Tibial artery (tissue), 4 donors: ENCODE data around the gene AP3S2.

ENCODE experiments used
- DNase-seq, 2 donors: peaks; one replicate each; pipeline ENCODE4 v3.0.0-alpha.2; 2019
- H3K27ac ChIP-seq, 2 donors: fragments of 200-600 bp; sonication (generic) in 1 of 2; 1 replicate in 1 of 2; 2 replicates in 1 of 2; pipeline ENCODE4 v1.5.1; 2018 to 2019; ENCODE audit warnings: mild to moderate bottlenecking in 1 of 2
- H3K27me3 ChIP-seq, 2 donors: fragments of 200-600 bp; sonication (generic) in 1 of 2; one replicate each; pipeline versions ENCODE4 v1.5.1 to v1.6.0; 2016 to 2019
- H3K36me3 ChIP-seq, 3 donors: fragments of 200-600 bp; sonication (generic) in 2 of 3; one replicate each; pipeline ENCODE4 v1.5.1; 2016 to 2019; ENCODE audit warnings: mild to moderate bottlenecking in 2 of 3
- H3K4me1 ChIP-seq, 4 donors: fragments of 200-600 bp; sonication (generic) in 2 of 4; 1 replicate in 3 of 4; 2 replicates in 1 of 4; pipeline ENCODE4 v1.5.1; 2016 to 2019
- H3K4me3 ChIP-seq, 2 donors: fragments of 200-600 bp; sonication (generic) in 1 of 2; 1 replicate in 1 of 2; 2 replicates in 1 of 2; pipeline ENCODE4 v1.5.1; 2018 to 2019; ENCODE audit warnings: mild to moderate bottlenecking in 2 of 2
- H3K9me3 ChIP-seq, 3 donors: fragments of 200-600 bp; sonication (generic) in 1 of 3; one replicate each; pipeline ENCODE4 v1.5.1; 2016 to 2019
- CTCF ChIP-seq, 2 experiments: fragments of 200-600 bp in 1 of 2; fragments of 450-650 bp in 1 of 2; IDR thresholded peaks; one replicate each; pipeline ENCODE4 v1.5.1; 2017 to 2019; ENCODE audit warnings: antibody characterized with exemption in 2 of 2, mild to moderate bottlenecking in 1 of 2, moderate library complexity in 1 of 2
- intact Hi-C: fragments of 100-400 bp; cut with DNase I; formaldehyde crosslinking; loops from one replicate; pipeline ENCODE4 v1.15.0; 2023; ENCODE audit warnings: low total_unique reads

Gene AP3S2

DNA sequence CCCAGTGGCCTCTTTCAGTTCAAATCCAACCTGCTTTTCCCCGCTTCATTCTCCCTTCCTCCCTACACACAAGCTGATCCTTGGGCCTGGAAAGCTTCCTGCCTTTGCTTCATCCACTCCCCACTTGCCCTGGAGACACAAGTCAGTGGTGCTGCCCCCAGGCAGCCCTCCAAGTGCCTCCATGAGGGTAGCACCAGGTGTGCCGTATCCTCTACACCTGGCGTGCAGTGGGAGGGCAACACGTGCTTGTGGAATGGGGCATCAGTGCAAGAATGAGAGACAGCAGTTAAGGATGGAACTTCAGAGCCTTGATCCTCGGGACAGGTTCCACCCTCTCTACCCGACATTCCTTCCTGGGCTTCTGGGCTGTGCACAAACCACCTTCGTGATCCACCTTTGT is 83.0 kb downstream of the AP3S2 start:
- peaks cover 0 to 29% of the 10 kb centered on the region in 2 donors for H3K27me3 ChIP-seq
- H3K9me3 ChIP-seq, result peaks cover 0 to 8% (median 0%) of the 10 kb centered on the region in 3 donors
- H3K36me3 ChIP-seq, result peaks cover 0 to 8% (median 0%) of the 10 kb centered on the region in 3 donors
- peaks cover 0 to 30% (median 22%) of the 10 kb centered on the region in 4 donors for H3K4me1 ChIP-seq
- H3K27ac ChIP-seq, result no peak overlapping the region
- intact Hi-C loops, result no loop called here
- DNase-seq, result no peak
- no peak overlapping the region for H3K4me3 ChIP-seq
- TF ChIP-seq CTCF (IDR thresholded peaks at IDR 0.05), result no peak

GRCh38 chr15:89809787-89810148 is 84.0 kb downstream of the AP3S2 start:
- no peak overlapping the region for H3K4me3 ChIP-seq
- peaks cover 0 to 28% (median 20%) of the 10 kb centered on the region in 4 donors for H3K4me1 ChIP-seq
- TF ChIP-seq CTCF (IDR thresholded peaks at IDR 0.05), result no peak
- intact Hi-C loops, result no loop called here
- H3K27ac ChIP-seq, result no peak overlapping the region
- peaks cover 0 to 19% (median 0%) of the 10 kb centered on the region in 3 donors for H3K36me3 ChIP-seq
- DNase-seq, result no peak
- no peaks in the 10 kb centered on the region for H3K9me3 ChIP-seq
- H3K27me3 ChIP-seq, result peaks cover 0 to 18% of the 10 kb centered on the region in 2 donors

- intact Hi-C loops, result no loop called here
- Histone ChIP-seq H3K4me1 (peaks cover 0 to 22% (median 14%) of the 10 kb centered on the region in 4 donors), H3K9me3 (no peaks in the 10 kb centered on the region), H3K4me3 (no peak overlapping the region), H3K36me3 (peaks cover 0 to 24% (median 0%) of the 10 kb centered on the region in 3 donors), H3K27ac (no peak overlapping the region), H3K27me3 (peaks cover 0 to 13% of the 10 kb centered on the region in 2 donors)
- TF ChIP-seq CTCF (IDR thresholded peaks at IDR 0.05), result no peak
- no peak for DNase-seq
Measured at GRCh38 chr15:89809093-89809786, 84.6 kb downstream of the AP3S2 start.

- intact Hi-C loops, result no loop called here
- no peak for TF ChIP-seq CTCF (IDR thresholded peaks at IDR 0.05)
- H3K27ac ChIP-seq, result no peak overlapping the region
- H3K9me3 ChIP-seq, result no peaks in the 10 kb centered on the region
- peaks cover 0 to 3% of the 10 kb centered on the region in 2 donors for H3K27me3 ChIP-seq
- no peak overlapping the region for H3K4me3 ChIP-seq
- H3K4me1 ChIP-seq, result peaks cover 0 to 18% (median 9%) of the 10 kb centered on the region in 4 donors
- peaks cover 0 to 33% (median under 1%) of the 10 kb centered on the region in 3 donors for H3K36me3 ChIP-seq
- no peak for DNase-seq
Measured at GRCh38 chr15:89808160-89808870, 85.5 kb downstream of the AP3S2 start.

- Histone ChIP-seq H3K9me3 (no peaks in the 10 kb centered on the region), H3K27me3 (peaks cover 0 to 3% of the 10 kb centered on the region in 2 donors), H3K4me3 (no peak overlapping the region), H3K36me3 (peaks cover 0 to 39% (median 7%) of the 10 kb centered on the region in 3 donors), H3K27ac (no peak overlapping the region), H3K4me1 (peaks cover 0 to 16% (median 8%) of the 10 kb centered on the region in 4 donors)
- DNase-seq, result no peak
- intact Hi-C loops, result no loop called here
- no peak for TF ChIP-seq CTCF (IDR thresholded peaks at IDR 0.05)
Measured at GRCh38 chr15:89807689-89808088, 86.1 kb downstream of the AP3S2 start.
